Gastrocnemius medialis (tissue), 4 donors: ENCODE results near the gene SKI.

Source experiments
- POLR2A ChIP-seq, 2 donors: fragments of 450-650 bp; IDR thresholded peaks; one replicate each; pipeline ENCODE4 v1.6.1; 2017; ENCODE audit warnings: antibody characterized with exemption in 2 of 2, mild to moderate bottlenecking in 2 of 2, moderate library complexity in 2 of 2
- TF ChIP-seq, protein P1 (sequence below), 5 experiments: fragments of 450-650 bp in 3 of 5; fragments of 200-600 bp in 2 of 5; sonication (generic) in 2 of 5; IDR thresholded peaks in 4 of 5; conservative IDR thresholded peaks in 1 of 5; 1 replicate in 4 of 5; 2 replicates in 1 of 5; pipeline ENCODE4 v1.5.1; 2016 to 2019; ENCODE audit warnings: antibody characterized with exemption in 5 of 5, mild to moderate bottlenecking in 3 of 5, moderate library complexity in 3 of 5

DNA sequence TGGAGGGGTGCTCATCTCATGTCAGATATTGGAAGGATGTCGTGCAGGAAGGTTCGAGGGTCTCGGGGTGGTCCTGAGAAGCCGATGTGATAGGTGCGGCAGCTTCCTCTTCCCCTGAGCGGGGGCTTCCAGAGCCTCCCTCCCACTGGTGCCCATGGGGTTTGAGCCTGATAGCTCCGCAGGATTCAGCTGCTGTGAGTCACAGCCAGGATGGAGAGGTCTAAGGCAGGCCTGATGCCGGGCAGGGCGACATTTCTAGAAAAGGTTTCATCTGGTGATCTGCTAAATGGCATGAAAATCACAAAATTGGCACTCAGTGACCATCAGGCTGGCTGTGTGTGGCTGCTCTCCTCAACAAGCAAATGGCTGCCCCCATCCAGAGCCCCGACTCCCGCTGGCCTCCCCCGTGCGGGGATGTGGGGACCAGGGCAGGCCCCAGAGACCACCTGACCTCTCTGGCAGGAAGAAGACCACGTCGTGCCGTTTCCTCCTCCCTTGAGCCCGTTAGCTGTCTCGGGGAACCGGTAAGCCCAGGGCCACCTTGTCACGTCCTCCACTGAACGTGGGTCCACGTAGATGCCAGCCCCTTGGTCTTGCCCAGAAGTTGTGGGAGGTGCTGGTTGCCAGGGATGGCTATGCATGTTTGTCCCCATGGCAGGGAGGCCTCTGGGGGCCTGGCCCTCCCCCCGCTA, 66.1 kb downstream of the SKI start:
- TF ChIP-seq, protein P1, sequence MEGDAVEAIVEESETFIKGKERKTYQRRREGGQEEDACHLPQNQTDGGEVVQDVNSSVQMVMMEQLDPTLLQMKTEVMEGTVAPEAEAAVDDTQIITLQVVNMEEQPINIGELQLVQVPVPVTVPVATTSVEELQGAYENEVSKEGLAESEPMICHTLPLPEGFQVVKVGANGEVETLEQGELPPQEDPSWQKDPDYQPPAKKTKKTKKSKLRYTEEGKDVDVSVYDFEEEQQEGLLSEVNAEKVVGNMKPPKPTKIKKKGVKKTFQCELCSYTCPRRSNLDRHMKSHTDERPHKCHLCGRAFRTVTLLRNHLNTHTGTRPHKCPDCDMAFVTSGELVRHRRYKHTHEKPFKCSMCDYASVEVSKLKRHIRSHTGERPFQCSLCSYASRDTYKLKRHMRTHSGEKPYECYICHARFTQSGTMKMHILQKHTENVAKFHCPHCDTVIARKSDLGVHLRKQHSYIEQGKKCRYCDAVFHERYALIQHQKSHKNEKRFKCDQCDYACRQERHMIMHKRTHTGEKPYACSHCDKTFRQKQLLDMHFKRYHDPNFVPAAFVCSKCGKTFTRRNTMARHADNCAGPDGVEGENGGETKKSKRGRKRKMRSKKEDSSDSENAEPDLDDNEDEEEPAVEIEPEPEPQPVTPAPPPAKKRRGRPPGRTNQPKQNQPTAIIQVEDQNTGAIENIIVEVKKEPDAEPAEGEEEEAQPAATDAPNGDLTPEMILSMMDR (IDR thresholded peaks at IDR 0.05 in 4 of 5, conservative IDR thresholded peaks at IDR 0.05 in 1 of 5) = no peak
- TF ChIP-seq POLR2A (IDR thresholded peaks at IDR 0.05) = no peak
